Daoy (cell line): ENCODE results near the gene SLC8A1. TPM values are rescaled to one million over a fixed set of nuclear protein-coding genes. Genes with fewer than 3 reads are reported as not detected.
A peak's percentile ranks its signal among the peaks of the same experiment; 100 is the strongest.

Experiments used
- DNase-seq: peaks from one replicate; pipeline ENCODE4 v3.0.0-alpha.2; 2015; ENCODE audit warnings: low read depth
- total RNA-seq: library from RNA; depleted of rRNA; stranded (reverse); fragments of >200 nt; shearing (Covaris generic); gene quantifications from 2 replicates; pipeline ENCODE4 v1.2.3, GENCODE V29; 2014

Gene SLC8A1
- total RNA-seq, 1 experiment from 2014 or later = 5.3 TPM

- no peak for DNase-seq
Observed at GRCh38 chr2:40273734-40274182, 178.1 kb downstream of the SLC8A1 start.

GRCh38 chr2:40271094-40271493 lies 180.8 kb downstream of the SLC8A1 start:
- no peak for DNase-seq

GRCh38 chr2:40270372-40270771 lies 181.5 kb downstream of the SLC8A1 start:
- DNase-seq = no peak

- no peak for DNase-seq
Observed at GRCh38 chr2:40268566-40268965, 183.3 kb downstream of the SLC8A1 start.

GRCh38 chr2:40266201-40266600 lies 185.7 kb downstream of the SLC8A1 start:
- DNase-seq = no peak

GRCh38 chr2:40265602-40266001 lies 186.3 kb downstream of the SLC8A1 start:
- no peak for DNase-seq

- DNase-seq = no peak
Observed at GRCh38 chr2:40261042-40261441, 190.8 kb downstream of the SLC8A1 start.

- DNase-seq = no peak
Observed at GRCh38 chr2:40260437-40260836, 191.5 kb downstream of the SLC8A1 start.

GRCh38 chr2:40259900-40260299 lies 192.0 kb downstream of the SLC8A1 start:
- no peak for DNase-seq

- DNase-seq = no peak
Observed at GRCh38 chr2:40258135-40258457, 193.8 kb downstream of the SLC8A1 start.

GRCh38 chr2:40257340-40258134 lies 194.4 kb downstream of the SLC8A1 start:
- no peak for DNase-seq

- DNase-seq = peak; percentile 16
Observed at GRCh38 chr2:40256649-40257048, 195.2 kb downstream of the SLC8A1 start.

- DNase-seq = no peak
Observed at GRCh38 chr2:40256008-40256407, 195.9 kb downstream of the SLC8A1 start.

- DNase-seq = no peak
Observed at GRCh38 chr2:40255103-40255502, 196.8 kb downstream of the SLC8A1 start.

- no peak for DNase-seq
Observed at GRCh38 chr2:40254611-40255010, 197.3 kb downstream of the SLC8A1 start.

- no peak for DNase-seq
Observed at GRCh38 chr2:40251137-40251536, 200.8 kb downstream of the SLC8A1 start.

- DNase-seq = no peak
Observed at GRCh38 chr2:40249577-40249976, 202.3 kb downstream of the SLC8A1 start.

- DNase-seq = no peak
Observed at GRCh38 chr2:40248294-40248693, 203.6 kb downstream of the SLC8A1 start.

GRCh38 chr2:40244675-40245074 lies 207.2 kb downstream of the SLC8A1 start:
- DNase-seq = peak; percentile 64

- no peak for DNase-seq
Observed at GRCh38 chr2:40244251-40244650, 207.6 kb downstream of the SLC8A1 start.

GRCh38 chr2:40243581-40244187 lies 208.2 kb downstream of the SLC8A1 start:
- DNase-seq = peak; percentile 48

GRCh38 chr2:40242315-40242714 lies 209.6 kb downstream of the SLC8A1 start:
- DNase-seq = no peak

GRCh38 chr2:40240070-40240469 lies 211.8 kb downstream of the SLC8A1 start:
- DNase-seq = peak; percentile 89
